ENCODE data around the gene CPSF6.
"Not testable (repeated sequence)": the region's sequence is repeated elsewhere in the genome, so short reads cannot be mapped to it uniquely, and the experiment has no call there.

The CPSF6 gene

GRCh38 chr12:69258655-69259054, 19.3 kb downstream of the CPSF6 start:
- no peak for DNase-seq (ENCODE audit: low read depth, low spot score)

DNA sequence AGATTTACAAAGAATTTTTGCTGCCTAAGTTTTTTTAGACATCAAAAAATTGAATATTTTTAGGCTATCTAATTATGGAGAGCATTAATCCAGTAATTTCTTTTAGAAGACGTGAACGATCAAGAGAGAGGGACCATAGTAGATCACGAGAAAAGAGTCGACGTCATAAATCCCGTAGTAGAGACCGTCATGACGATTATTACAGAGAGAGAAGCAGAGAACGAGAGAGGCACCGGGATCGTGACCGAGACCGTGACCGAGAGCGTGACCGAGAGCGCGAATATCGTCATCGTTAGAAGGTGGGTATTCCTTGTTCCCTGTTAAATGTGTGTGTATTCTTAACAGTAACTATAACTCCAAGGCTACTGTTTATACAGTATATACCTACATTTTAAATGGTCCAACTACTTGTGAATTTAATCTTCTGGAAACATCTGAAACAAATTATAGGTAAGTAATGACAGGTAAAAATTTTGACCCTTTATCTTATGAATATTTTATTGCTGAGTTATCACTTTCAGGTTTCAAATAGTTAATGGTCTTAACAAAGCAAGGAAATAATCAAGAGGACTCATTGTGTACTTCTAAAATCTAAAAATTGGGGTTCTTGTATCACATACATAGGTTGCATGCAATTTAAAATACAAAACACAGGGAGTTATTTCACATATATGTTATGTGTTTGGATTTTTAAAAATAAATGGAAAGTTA, 23.1 kb downstream of the CPSF6 start:
- no peak for DNase-seq (ENCODE audit: low read depth, low spot score)

DNA sequence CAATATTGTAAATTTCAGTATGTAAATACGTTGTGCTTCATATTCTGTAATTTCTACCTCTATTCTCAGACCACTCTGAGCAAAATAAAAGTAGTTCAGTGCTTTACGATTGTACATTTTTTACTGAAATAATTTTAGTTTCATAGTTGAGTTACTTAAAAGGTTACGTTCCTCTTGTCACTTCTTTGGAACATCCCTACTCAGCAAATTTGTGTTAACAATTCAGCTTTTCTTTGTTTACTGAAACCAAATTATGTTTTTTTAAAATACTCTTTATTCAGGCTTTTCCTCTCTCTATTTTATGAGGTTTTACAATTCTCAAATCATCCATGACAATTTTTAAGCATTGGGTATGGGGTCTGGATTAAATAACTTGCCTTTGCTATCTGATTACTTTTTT, 25.8 kb downstream of the CPSF6 start:
- no peak for DNase-seq (ENCODE audit: low read depth, low spot score)

GRCh38 chr12:69265633-69266032, 26.3 kb downstream of the CPSF6 start:
- DNase-seq (ENCODE audit: low read depth, low spot score), result not testable (repeated sequence)

DNA sequence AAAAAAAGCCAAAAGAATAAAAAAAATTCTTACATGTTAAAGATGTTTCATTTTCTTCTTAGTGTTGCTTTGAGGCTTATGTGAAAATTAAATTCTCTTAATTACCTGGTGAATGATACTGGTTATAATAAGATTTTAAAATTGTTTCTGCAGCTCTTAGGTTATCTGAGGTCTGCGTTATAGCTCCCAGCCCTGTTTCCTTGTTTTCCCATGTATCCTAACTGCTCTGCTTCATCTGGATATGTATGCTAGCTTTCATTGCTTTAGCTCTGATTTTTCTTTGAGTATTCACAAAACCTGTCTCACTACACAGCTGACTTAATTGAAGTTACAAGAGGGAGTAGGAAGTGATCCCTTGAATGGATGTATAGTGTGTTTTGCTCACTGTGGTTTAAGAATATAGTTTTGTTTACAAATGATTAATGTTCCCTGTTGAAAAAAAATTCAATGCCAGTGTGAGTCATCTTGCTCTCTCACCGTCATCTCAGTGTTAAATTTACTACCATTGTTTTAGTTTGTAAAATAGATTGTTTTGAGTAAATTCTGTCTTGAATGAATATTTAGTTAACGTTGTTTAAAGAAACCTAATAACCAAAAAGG, 26.8 kb downstream of the CPSF6 start:
- DNase-seq (ENCODE audit: low read depth, low spot score), result peak; percentile 12

DNA sequence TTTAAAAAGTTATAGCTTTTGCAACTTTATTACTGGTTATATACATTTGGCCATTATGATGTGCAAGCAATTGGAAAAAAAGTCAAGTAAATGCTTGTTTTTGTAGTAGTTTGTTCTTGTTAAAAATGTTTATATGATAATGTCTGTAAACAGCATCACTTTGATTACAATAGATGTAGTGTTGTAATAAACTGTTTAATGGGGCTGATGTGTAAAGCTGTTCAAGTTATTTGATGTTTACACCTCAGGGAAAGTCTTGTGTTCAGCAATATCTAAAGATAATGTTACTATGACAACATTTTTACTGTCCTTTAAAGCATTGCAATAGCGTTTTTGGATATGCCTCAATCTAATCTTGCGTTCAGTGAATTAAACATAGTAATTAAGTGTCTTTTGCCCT, 30.4 kb downstream of the CPSF6 start:
- DNase-seq (ENCODE audit: low read depth, low spot score), result no peak

GRCh38 chr12:69272511-69272910, 33.1 kb downstream of the CPSF6 start:
- no peak for DNase-seq (ENCODE audit: low read depth, low spot score)

DNA sequence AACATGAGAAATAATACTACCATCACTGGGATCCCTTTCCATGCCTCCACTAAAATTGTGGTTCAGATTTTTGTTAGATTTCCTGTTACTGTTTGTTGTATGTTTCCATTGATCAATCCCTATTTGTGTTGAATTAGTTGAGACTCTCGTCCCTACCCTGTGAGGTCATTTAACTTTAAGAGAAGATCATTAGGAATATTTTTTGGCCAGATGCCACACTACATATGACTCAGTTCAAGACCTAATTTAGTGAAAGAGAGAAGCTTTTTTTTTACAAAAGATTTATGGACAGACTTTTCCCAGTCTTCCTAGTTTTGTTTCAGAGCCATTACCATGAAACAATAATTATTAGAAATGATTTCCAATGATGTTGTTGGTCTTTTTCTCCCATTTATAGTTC, 35.5 kb downstream of the CPSF6 start:
- no peak for DNase-seq (ENCODE audit: low read depth, low spot score)

DNA sequence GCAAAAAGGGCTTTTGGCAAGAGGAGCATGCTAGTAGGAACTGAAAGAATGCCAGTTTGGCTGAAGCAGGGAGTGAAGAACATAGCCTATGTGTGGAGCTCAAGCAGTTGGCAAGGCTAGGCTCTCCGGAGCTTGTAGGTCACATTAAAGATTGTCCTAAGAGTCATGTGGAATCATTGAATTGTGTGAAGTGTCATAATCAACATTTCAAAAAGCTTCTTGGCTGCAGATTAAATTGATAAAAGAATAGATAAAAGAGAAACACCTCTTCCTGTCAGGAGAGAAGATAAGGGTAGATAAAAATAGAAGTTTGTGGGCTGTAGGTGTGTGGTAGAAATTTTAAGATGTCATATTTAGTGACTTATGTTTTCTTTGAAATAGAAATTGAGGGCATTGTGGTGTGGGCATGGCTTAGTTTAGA, 36.1 kb downstream of the CPSF6 start:
- no peak for DNase-seq (ENCODE audit: low read depth, low spot score)

- no peak for DNase-seq (ENCODE audit: low read depth, low spot score)
Observed at GRCh38 chr12:69278814-69279782, 39.7 kb downstream of the CPSF6 start.

GRCh38 chr12:69284131-69284530, 44.8 kb downstream of the CPSF6 start:
- DNase-seq (ENCODE audit: low read depth, low spot score), result peak; percentile 37

GRCh38 chr12:69287556-69287955, 48.2 kb downstream of the CPSF6 start:
- no peak for DNase-seq (ENCODE audit: low read depth, low spot score)

- DNase-seq (ENCODE audit: low read depth, low spot score), result peak; percentile 52
Observed at GRCh38 chr12:69290545-69291277, 51.3 kb downstream of the CPSF6 start.

DNA sequence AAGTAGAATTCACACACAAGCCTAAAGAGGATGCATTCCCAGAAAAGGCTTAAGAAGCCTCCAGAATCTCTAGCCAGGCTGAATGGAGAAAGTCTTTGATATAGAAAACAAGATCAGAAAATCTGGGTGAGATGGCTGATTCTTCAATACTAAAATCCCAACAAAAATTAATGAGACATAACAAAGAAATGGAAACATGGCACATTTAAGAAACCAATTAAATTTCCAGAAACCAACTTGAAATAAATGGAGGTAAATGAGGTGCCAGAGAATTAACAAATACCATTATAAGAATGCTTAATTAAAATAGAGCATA, 51.9 kb downstream of the CPSF6 start:
- no peak for DNase-seq (ENCODE audit: low read depth, low spot score)

DNA sequence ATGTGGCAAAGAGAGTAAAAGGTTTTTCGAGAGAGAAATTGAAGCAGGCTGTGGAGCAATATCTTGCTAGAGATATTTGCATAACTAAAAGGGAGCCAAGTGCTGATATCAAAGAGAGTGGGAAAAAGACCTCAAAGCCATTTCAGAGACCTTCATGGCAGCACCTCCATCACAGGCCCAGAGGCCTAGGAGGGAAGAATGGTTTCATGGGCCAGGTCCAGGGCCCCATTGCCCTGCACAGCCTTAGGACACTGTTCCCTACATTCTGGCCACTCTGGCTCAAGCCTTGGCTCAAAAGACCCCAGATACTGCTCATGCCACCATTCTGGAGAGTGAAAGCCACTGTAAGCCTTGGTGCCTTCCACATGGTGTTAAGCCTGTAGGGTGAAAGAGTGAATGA, 58.8 kb downstream of the CPSF6 start:
- no peak for DNase-seq (ENCODE audit: low read depth, low spot score)

- no peak for DNase-seq (ENCODE audit: low read depth, low spot score)
Observed at GRCh38 chr12:69298947-69299346, 59.6 kb downstream of the CPSF6 start.

DNA sequence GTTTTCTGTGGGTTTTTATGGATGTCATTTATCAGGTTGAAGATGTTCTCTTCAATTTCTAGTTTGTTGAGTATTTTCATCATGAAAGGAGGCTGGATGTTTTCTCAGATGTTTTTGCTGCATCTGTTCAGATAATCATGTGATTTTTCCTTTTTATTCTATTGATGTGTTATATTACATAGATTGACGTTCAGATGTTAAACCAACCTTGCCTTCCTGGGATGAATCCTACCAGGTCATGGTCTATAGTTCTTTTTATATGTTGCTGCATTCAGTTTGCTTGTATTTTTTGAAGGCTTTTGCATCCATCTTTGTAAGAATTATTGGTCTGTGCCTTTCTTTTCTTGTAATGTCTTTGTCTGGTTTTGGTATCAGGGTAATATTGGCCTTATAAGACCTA, 64.9 kb downstream of the CPSF6 start:
- no peak for DNase-seq (ENCODE audit: low read depth, low spot score)

- DNase-seq (ENCODE audit: low read depth, low spot score), result no peak
Observed at GRCh38 chr12:69309461-69309860, 70.1 kb downstream of the CPSF6 start.

DNA sequence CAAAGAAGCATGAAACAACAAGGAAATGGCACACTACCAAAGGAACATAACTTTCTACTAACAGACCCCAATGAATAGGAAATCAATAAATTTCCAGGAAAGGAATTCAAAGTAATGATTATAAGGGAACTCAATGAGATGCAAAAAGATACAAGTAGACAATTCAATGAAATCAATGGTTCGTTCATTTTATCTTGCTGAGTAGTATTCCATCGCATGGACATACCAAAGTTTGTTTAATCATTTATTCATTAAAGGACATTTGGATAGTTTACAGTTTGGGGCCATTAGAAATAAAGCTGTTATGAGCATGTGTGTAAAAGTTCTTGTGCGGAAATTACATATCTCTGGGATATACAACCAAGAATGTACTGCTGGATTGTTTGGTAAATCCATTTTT, 73.8 kb downstream of the CPSF6 start:
- no peak for DNase-seq (ENCODE audit: low read depth, low spot score)

GRCh38 chr12:69316784-69317183, 77.4 kb downstream of the CPSF6 start:
- not testable (repeated sequence) for DNase-seq (ENCODE audit: low read depth, low spot score)

- DNase-seq (ENCODE audit: low read depth, low spot score), result not testable (repeated sequence)
Observed at GRCh38 chr12:69317233-69317632, 77.9 kb downstream of the CPSF6 start.

DNA sequence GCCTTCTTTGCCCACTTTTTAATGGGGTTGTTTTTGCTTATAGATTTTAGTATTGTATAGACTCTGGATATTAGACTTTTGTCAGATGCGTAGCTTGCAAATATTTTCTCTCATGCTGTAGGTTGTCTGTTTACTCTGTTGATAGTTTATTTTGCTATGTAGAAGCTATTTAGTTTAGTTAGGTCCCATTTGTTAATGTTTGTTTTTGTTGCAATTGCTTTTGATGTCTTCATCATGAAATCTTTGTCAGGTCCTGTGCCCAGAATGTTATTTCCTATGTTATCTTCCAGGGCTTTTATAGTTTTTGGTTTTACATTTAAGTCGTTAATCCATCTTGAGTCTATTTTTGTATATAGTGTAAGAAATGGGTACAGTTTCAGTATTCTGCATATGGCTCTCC, 78.9 kb downstream of the CPSF6 start:
- DNase-seq (ENCODE audit: low read depth, low spot score), result no peak
